WTC11 (cell line): ENCODE results near the gene LYRM2. TPM values are rescaled to one million over a fixed set of nuclear protein-coding genes. Genes with fewer than 3 reads are reported as not detected.

ENCODE experiments used
- TEAD1 ChIP-seq: sonication (generic); formaldehyde crosslinking; IDR thresholded peaks from 2 replicates; pipeline ENCODE4 v1.8.0; 2022; ENCODE audit warnings: mild to moderate bottlenecking, missing genetic modification reagents
- total RNA-seq: library from RNA; stranded (reverse); gene quantifications from 3 replicates; pipeline ENCODE4 v1.2.3, GENCODE V29; 2021
- TF ChIP-seq, protein P1 (sequence below): sonication (generic); formaldehyde crosslinking; IDR thresholded peaks from 2 replicates; pipeline ENCODE4 v1.8.0; 2022; ENCODE audit warnings: missing genetic modification reagents

LYRM2 gene
- total RNA-seq, 1 experiment from 2014 or later: 22.2 TPM

DNA sequence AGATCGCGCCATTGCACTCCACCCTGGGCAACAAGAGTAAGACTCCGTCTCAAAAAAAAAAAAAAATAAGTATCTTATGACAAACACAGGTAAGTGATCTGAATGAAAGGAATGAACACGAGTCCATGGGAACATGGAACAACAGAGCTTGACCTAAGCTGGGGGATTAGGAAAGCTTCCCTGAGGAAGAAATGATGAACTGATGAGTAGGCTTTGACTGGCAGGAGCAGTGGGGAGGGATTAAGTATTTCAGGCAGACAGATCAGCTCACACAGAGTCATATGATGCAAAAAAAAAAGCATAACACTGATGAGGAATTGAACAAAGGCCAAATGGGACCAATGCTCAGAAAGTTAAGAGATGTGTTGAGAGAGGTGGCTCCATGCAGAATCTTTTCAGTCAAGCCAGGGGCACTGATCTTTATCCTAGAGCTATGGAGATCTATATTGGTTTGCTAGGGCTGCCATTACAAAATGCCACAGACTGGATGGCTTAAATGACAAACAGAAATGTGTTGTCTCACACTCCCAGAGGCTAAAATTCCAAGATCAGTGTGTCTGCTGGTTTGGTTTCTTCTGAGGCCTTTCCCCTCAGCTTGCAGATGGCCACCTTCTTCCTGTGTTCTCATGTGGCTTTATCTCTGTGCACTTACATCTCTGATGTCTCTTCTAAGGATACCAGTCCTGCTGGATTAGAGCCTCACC, 120.0 kb downstream of the LYRM2 start (continued):
- TF ChIP-seq, protein P1, sequence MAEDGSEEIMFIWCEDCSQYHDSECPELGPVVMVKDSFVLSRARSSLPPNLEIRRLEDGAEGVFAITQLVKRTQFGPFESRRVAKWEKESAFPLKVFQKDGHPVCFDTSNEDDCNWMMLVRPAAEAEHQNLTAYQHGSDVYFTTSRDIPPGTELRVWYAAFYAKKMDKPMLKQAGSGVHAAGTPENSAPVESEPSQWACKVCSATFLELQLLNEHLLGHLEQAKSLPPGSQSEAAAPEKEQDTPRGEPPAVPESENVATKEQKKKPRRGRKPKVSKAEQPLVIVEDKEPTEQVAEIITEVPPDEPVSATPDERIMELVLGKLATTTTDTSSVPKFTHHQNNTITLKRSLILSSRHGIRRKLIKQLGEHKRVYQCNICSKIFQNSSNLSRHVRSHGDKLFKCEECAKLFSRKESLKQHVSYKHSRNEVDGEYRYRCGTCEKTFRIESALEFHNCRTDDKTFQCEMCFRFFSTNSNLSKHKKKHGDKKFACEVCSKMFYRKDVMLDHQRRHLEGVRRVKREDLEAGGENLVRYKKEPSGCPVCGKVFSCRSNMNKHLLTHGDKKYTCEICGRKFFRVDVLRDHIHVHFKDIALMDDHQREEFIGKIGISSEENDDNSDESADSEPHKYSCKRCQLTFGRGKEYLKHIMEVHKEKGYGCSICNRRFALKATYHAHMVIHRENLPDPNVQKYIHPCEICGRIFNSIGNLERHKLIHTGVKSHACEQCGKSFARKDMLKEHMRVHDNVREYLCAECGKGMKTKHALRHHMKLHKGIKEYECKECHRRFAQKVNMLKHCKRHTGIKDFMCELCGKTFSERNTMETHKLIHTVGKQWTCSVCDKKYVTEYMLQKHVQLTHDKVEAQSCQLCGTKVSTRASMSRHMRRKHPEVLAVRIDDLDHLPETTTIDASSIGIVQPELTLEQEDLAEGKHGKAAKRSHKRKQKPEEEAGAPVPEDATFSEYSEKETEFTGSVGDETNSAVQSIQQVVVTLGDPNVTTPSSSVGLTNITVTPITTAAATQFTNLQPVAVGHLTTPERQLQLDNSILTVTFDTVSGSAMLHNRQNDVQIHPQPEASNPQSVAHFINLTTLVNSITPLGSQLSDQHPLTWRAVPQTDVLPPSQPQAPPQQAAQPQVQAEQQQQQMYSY (CRISPR knock-in tag): no peak
- no peak for TF ChIP-seq TEAD1
- TF ChIP-seq, all 79 proteins: peak for 0

Other genes with a start within 250 kb of the LYRM2 start
- 14.1 to 25.4 TPM (median 18.0 TPM) in 3 replicates for gene RRAGD, start 226.5 kb downstream of the LYRM2 start, total RNA-seq
- gene ANKRD6, start 205.6 kb downstream of the LYRM2 start, total RNA-seq: 10.9 to 13.9 TPM (median 12.6 TPM) in 3 replicates
- gene MDN1, start 181.0 kb upstream of the LYRM2 start, total RNA-seq: 146 to 195 TPM (median 146 TPM) in 3 replicates
- gene CASP8AP2, start 191.1 kb upstream of the LYRM2 start, total RNA-seq: 24.2 to 27.9 TPM (median 25.0 TPM) in 3 replicates